Spleen (tissue), 11 donors: ENCODE data around the gene MAEA. TPM values are rescaled to one million over a fixed set of nuclear protein-coding genes. Genes with fewer than 3 reads are reported as not detected.

Experiments used
- DNase-seq: peaks from one replicate; pipeline ENCODE4 v3.0.0-alpha.2; 2020
- H3K27ac ChIP-seq, 8 donors: fragments of 200-600 bp; sonication (generic) in 7 of 8; 1 replicate in 4 of 8; 2 replicates in 4 of 8; pipeline versions ENCODE4 v1.5.0 to v1.8.0; 2016 to 2021; ENCODE audit warnings: inconsistent platforms in 4 of 8, mild to moderate bottlenecking in 4 of 8, moderate library complexity in 1 of 8
- H3K27me3 ChIP-seq, 7 donors: fragments of 200-600 bp; sonication (generic) in 6 of 7; replicated peaks in 1 of 7; 1 replicate in 4 of 7; 2 replicates in 3 of 7; pipeline versions ENCODE4 v1.5.0 to v1.8.0; 2016 to 2021; ENCODE audit warnings: inconsistent platforms in 3 of 7, mild to moderate bottlenecking in 1 of 7
- H3K36me3 ChIP-seq, 6 donors: fragments of 200-600 bp; sonication (generic) in 5 of 6; 1 replicate in 4 of 6; 2 replicates in 2 of 6; pipeline versions ENCODE4 v1.5.0 to v1.8.0; 2016 to 2021; ENCODE audit warnings: inconsistent platforms in 2 of 6
- H3K4me1 ChIP-seq, 6 donors: fragments of 200-600 bp; sonication (generic) in 5 of 6; 1 replicate in 3 of 6; 2 replicates in 3 of 6; pipeline versions ENCODE4 v1.5.0 to v1.8.0; 2016 to 2021; ENCODE audit warnings: inconsistent platforms in 3 of 6
- H3K4me3 ChIP-seq, 8 donors: fragments of 200-600 bp; sonication (generic) in 7 of 8; 1 replicate in 4 of 8; 2 replicates in 4 of 8; pipeline versions ENCODE4 v1.5.0 to v1.8.0; 2016 to 2021; ENCODE audit warnings: inconsistent platforms in 4 of 8, mild to moderate bottlenecking in 4 of 8, moderate library complexity in 2 of 8
- H3K9me3 ChIP-seq, 8 donors: fragments of 200-600 bp; sonication (generic) in 7 of 8; 1 replicate in 4 of 8; 2 replicates in 4 of 8; pipeline versions ENCODE4 v1.5.0 to v1.8.0; 2016 to 2021; ENCODE audit warnings: inconsistent platforms in 4 of 8
- CTCF ChIP-seq, 11 experiments: fragments of 200-600 bp in 7 of 11; fragments of 450-650 bp in 4 of 11; sonication (generic) in 4 of 11; IDR thresholded peaks in 8 of 11; conservative IDR thresholded peaks in 3 of 11; 1 replicate in 7 of 11; 2 replicates in 4 of 11; pipeline versions ENCODE4 v1.4.0 to v1.8.0; 2016 to 2021; ENCODE audit warnings: antibody characterized with exemption in 11 of 11, inconsistent platforms in 4 of 11, mild to moderate bottlenecking in 1 of 11
- POLR2A ChIP-seq, 3 donors: fragments of 450-650 bp; IDR thresholded peaks; one replicate each; pipeline ENCODE4 v1.5.1; 2017; ENCODE audit warnings: antibody characterized with exemption in 3 of 3, mild to moderate bottlenecking in 1 of 3
- POLR2AphosphoS5 ChIP-seq, 3 donors: sonication (generic); formaldehyde crosslinking; IDR thresholded peaks; one replicate each; pipeline ENCODE4 v1.5.1; 2017; ENCODE audit warnings: antibody characterized with exemption in 3 of 3
- WGBS, 5 donors: extraction: QIAGEN DNeasy Blood & Tissue Kit in 3 of 5; methylation state at CpG; one replicate each; pipeline versions ENCODE4 v1.1.5 to v1.1.7; 2013 to 2018; 5-methylcytosine and 5-hydroxymethylcytosine counted together
- intact Hi-C: fragments of 100-400 bp; cut with DNase I; formaldehyde crosslinking; loops from one replicate; pipeline ENCODE4 v1.15.0; 2023; ENCODE audit warnings: low total_unique reads
- polyA plus RNA-seq, 3 donors: library from polyadenylated mRNA; stranded (reverse); fragments of 200-250 nt; gene quantifications; one replicate each; pipeline ENCODE4 v1.2.1, GENCODE V29; 2013
- total RNA-seq, 7 donors: library from RNA; depleted of rRNA in 3 of 7; stranded (reverse); fragments of >200 nt in 3 of 7; fragmentation: NEBNext Ultra II Directional in 4 of 7; extraction: Animal tissue kit (Norgen Biotek cat#: 25700) in 4 of 7; gene quantifications; one replicate each; pipeline versions ENCODE4 v1.1.0 to v1.2.1, GENCODE V29; 2016 to 2021
- donor health status: healthy with polysubstance abuse.
- donor health status: DM: no; HTN: no; CAD: no; lungs with moderate emphysema.
- donor health status: DM: no; HTN: no; CAD: no.
- donor health status: Bipolar disorder and iron deficiency.
- donor health status: healthy.
- donor health status: DM: no; HTN: no; CAD: no.
- donor health status: DM: yes; HTN: yes; CAD: no.

Gene MAEA
- total and polyA plus RNA-seq, 10 donors = 46.6 to 112 (median 80.1) TPM

- 64 to 74% (median 70%) methylated on average over 7 of the region's 7 CpGs for WGBS, 5 donors
- Histone ChIP-seq H3K4me3 (peak overlapping the region; percentile 64 to 97 (median 90)), H3K27me3 (no peaks in the 10 kb centered on the region), H3K4me1 (peaks cover 33 to 48% (median 43%) of the 10 kb centered on the region in 6 donors), H3K9me3 (peaks cover 0 to 8% (median 6%) of the 10 kb centered on the region in 8 donors), H3K36me3 (peaks cover 0 to 11% (median 0%) of the 10 kb centered on the region in 6 donors), H3K27ac (peak overlapping the region; percentile 84 to 95 (median 90))
- DNase-seq = no peak
- intact Hi-C loops = no loop called here
- TF ChIP-seq POLR2AphosphoS5 (IDR thresholded peaks at IDR 0.05) (no peak), POLR2A (IDR thresholded peaks at IDR 0.05) (no peak), CTCF (IDR thresholded peaks at IDR 0.05 in 8 of 11, conservative IDR thresholded peaks at IDR 0.05 in 3 of 11) (no peak)
Observed at GRCh38 chr4:1288786-1289185, 905 bp upstream of the MAEA start.

GRCh38 chr4:1290165-1290977, 680 bp downstream of the MAEA start:
- peak overlapping the region; percentile 64 to 97 (median 90) for H3K4me3 ChIP-seq
- 0 to 1% (median 1%) methylated on average over 29 to 47 of the region's 47 CpGs for WGBS, 5 donors
- peak overlapping the region; percentile 84 to 95 (median 90) for H3K27ac ChIP-seq
- peaks cover 0 to 18% (median 0%) of the 10 kb centered on the region in 6 donors for H3K36me3 ChIP-seq
- TF ChIP-seq POLR2AphosphoS5 (IDR thresholded peaks at IDR 0.05) (no peak), POLR2A (IDR thresholded peaks at IDR 0.05) (no peak), CTCF (IDR thresholded peaks at IDR 0.05 in 8 of 11, conservative IDR thresholded peaks at IDR 0.05 in 3 of 11) (no peak)
- peak; percentile 76 for DNase-seq
- intact Hi-C loops = loop anchor here (10.0 kb wide), 1 partner anchor 54 kb away; the partner anchor contains the start of gene UVSSA
- H3K27me3 ChIP-seq = no peaks in the 10 kb centered on the region
- H3K4me1 ChIP-seq = peaks cover 44 to 64% (median 58%) of the 10 kb centered on the region in 6 donors
- peaks cover 0 to 8% (median 6%) of the 10 kb centered on the region in 8 donors for H3K9me3 ChIP-seq

GRCh38 chr4:1291091-1291490, 1.4 kb downstream of the MAEA start:
- DNase-seq = peak; percentile 59
- H3K36me3 ChIP-seq = peaks cover 0 to 18% (median 0%) of the 10 kb centered on the region in 6 donors
- H3K4me3 ChIP-seq = peak overlapping the region; percentile 64 to 97 (median 90)
- peak overlapping the region in 7 of 8 donors; percentile 84 to 95 (median 91) for H3K27ac ChIP-seq
- TF ChIP-seq POLR2A (IDR thresholded peaks at IDR 0.05) (no peak), POLR2AphosphoS5 (IDR thresholded peaks at IDR 0.05) (no peak), CTCF (IDR thresholded peaks at IDR 0.05 in 8 of 11, conservative IDR thresholded peaks at IDR 0.05 in 3 of 11) (no peak)
- 66 to 76% (median 71%) methylated on average over 9 of the region's 9 CpGs for WGBS, 5 donors
- H3K27me3 ChIP-seq = no peaks in the 10 kb centered on the region
- H3K4me1 ChIP-seq = peaks cover 44 to 69% (median 60%) of the 10 kb centered on the region in 6 donors
- peaks cover 0 to 5% (median 4%) of the 10 kb centered on the region in 8 donors for H3K9me3 ChIP-seq
- intact Hi-C loops = loop anchor here (10.0 kb wide), 1 partner anchor 54 kb away; the partner anchor contains the start of gene UVSSA
